GM23248 (cell line): Measurements from ENCODE around the gene SMARCC1. TPM values are rescaled to one million over a fixed set of nuclear protein-coding genes. Genes with fewer than 3 reads are reported as not detected.

Experiments
- DNase-seq: peaks from one replicate; pipeline ENCODE4 v3.0.0-alpha.2; 2015
- H2AFZ ChIP-seq: fragments of 200-600 bp; sonication (generic); 2 replicates; pipeline ENCODE4 v1.6.1; 2016; ENCODE audit warnings: antibody characterized with exemption
- H3F3A ChIP-seq: fragments of 200-600 bp; sonication (generic); 2 replicates; pipeline ENCODE4 v1.6.1; 2016; ENCODE audit warnings: mild to moderate bottlenecking, antibody characterized with exemption, mixed run types; ENCODE audit not compliant: insufficient read depth
- H3K27ac ChIP-seq: fragments of 200-600 bp; sonication (generic); 2 replicates; pipeline ENCODE4 v1.5.1; 2016; ENCODE audit warnings: mild to moderate bottlenecking
- H3K27me3 ChIP-seq: fragments of 200-600 bp; sonication (generic); replicated peaks from 2 replicates; pipeline ENCODE4 v1.6.1; 2016; ENCODE audit warnings: mild to moderate bottlenecking; ENCODE audit not compliant: insufficient read depth
- H3K36me3 ChIP-seq: fragments of 200-600 bp; sonication (generic); 2 replicates; pipeline ENCODE4 v1.6.1; 2016; ENCODE audit warnings: low read depth, mild to moderate bottlenecking
- H3K4me1 ChIP-seq: fragments of 200-600 bp; sonication (generic); 2 replicates; pipeline ENCODE4 v1.6.1; 2016; ENCODE audit warnings: mild to moderate bottlenecking; ENCODE audit not compliant: insufficient read depth
- H3K4me2 ChIP-seq: fragments of 200-600 bp; sonication (generic); one replicate; pipeline ENCODE4 v1.6.1; 2016; ENCODE audit warnings: mild to moderate bottlenecking; ENCODE audit not compliant: unreplicated experiment
- H3K4me3 ChIP-seq: fragments of 200-600 bp; sonication (generic); 2 replicates; pipeline ENCODE4 v1.5.1; 2016; ENCODE audit warnings: mild to moderate bottlenecking
- H3K79me2 ChIP-seq: fragments of 200-600 bp; sonication (generic); 2 replicates; pipeline ENCODE4 v1.6.1; 2016; ENCODE audit warnings: mild to moderate bottlenecking; ENCODE audit not compliant: insufficient read depth
- H3K9ac ChIP-seq: fragments of 200-600 bp; sonication (generic); 2 replicates; pipeline ENCODE4 v1.6.1; 2016; ENCODE audit warnings: mild to moderate bottlenecking
- H3K9me2 ChIP-seq: fragments of 200-600 bp; sonication (generic); 2 replicates; pipeline ENCODE4 v1.6.1; 2016; ENCODE audit warnings: mixed run types, mild to moderate bottlenecking, moderate library complexity; ENCODE audit not compliant: insufficient read depth
- H3K9me3 ChIP-seq: fragments of 200-600 bp; sonication (generic); one replicate; pipeline ENCODE4 v1.6.1; 2017; ENCODE audit warnings: low read depth
- H4K20me1 ChIP-seq: fragments of 200-600 bp; sonication (generic); 2 replicates; pipeline ENCODE4 v1.6.0; 2016; ENCODE audit not compliant: insufficient read depth
- EZH2 ChIP-seq: fragments of 200-600 bp; sonication (generic); IDR thresholded peaks from 2 replicates; pipeline ENCODE4 v1.6.1; 2018; ENCODE audit warnings: antibody characterized with exemption, mild to moderate bottlenecking; ENCODE audit not compliant: insufficient read depth, poor library complexity, severe bottlenecking
- EZH2phosphoT487 ChIP-seq: fragments of 200-600 bp; sonication (generic); IDR thresholded peaks from 2 replicates; pipeline ENCODE4 v1.6.1; 2018; ENCODE audit warnings: antibody characterized with exemption, moderate library complexity, mild to moderate bottlenecking, low read depth; ENCODE audit not compliant: insufficient read depth
- WGBS, 2 experiments: methylation state at CpG; one replicate each; pipeline ENCODE4 v1.1.6; 2015 to 2017; ENCODE audit warnings: low lambda C conversion rate in 2 of 2, low coverage in 1 of 2; ENCODE audit errors: missing lambda C conversion rate in 2 of 2; 5-methylcytosine and 5-hydroxymethylcytosine counted together
- in situ Hi-C: fragments of 300-500 bp; cut with MboI; formaldehyde crosslinking; loops from 2 replicates; pipeline ENCODE4 v1.15.0; 2020
- polyA plus RNA-seq: library from polyadenylated mRNA; unstranded; fragments of >200 nt; fragmentation: Nextera tagmentation; extraction: Ambion mirVana; gene quantifications from 2 replicates; pipeline ENCODE4 v1.2.1, GENCODE V29; 2016
- total RNA-seq: library from RNA; depleted of rRNA; stranded (reverse); fragments of >200 nt; shearing (Covaris generic); gene quantifications from 2 replicates; pipeline ENCODE4 v1.2.3, GENCODE V29; 2014

Gene SMARCC1
- total and polyA plus RNA-seq, 2 experiments from 2014 or later = 31.5 to 40.9 TPM

GRCh38 chr3:47791193-47791855 is 9.6 kb upstream of the SMARCC1 start:
- no peak overlapping the region for H3K4me2 ChIP-seq
- no peak overlapping the region for H2AFZ ChIP-seq
- H4K20me1 ChIP-seq = no peaks in the 10 kb centered on the region
- H3K36me3 ChIP-seq = no peaks in the 10 kb centered on the region
- no peak overlapping the region for H3K9ac ChIP-seq
- in situ Hi-C loops = loop anchor here (10.0 kb wide), 1 partner anchor 267 kb away; no protein-coding TSS in a partner anchor
- no peaks in the 10 kb centered on the region for H3K4me1 ChIP-seq
- H3F3A ChIP-seq = no peaks in the 10 kb centered on the region
- 89% methylated on average over 16 of the region's 16 CpGs for WGBS, 2 experiments
- DNase-seq = no peak
- H3K9me3 ChIP-seq = no peaks in the 10 kb centered on the region
- H3K4me3 ChIP-seq = no peak overlapping the region
- H3K9me2 ChIP-seq = no peaks in the 10 kb centered on the region
- no peaks in the 10 kb centered on the region for H3K27me3 ChIP-seq
- TF ChIP-seq EZH2phosphoT487 (no peak), EZH2 (no peak)
- H3K27ac ChIP-seq = no peak overlapping the region
- H3K79me2 ChIP-seq = no peaks in the 10 kb centered on the region

DNA sequence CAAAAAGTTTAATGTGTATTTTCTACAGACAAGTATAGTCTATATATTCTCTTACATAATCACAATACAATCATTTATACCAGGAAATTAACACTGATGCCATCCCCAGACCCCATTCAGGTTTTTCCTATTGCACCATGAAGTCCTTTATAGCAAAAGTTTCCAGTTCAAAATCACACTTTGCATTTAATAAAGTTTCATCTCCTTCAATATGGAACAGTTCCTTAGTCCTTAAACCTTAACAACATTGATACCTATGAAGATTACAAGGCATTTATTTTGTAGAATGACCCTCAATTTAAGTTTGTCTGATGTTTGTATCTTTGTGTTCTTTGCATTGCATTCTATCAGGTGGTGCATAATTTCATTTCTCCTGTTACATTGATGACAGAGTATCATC is 2.0 kb upstream of the SMARCC1 start:
- Histone ChIP-seq H3K9ac (no peak overlapping the region), H3K4me1 (peaks cover 19% of the 10 kb centered on the region), H2AFZ (no peak overlapping the region), H3K4me2 (no peak overlapping the region), H4K20me1 (no peaks in the 10 kb centered on the region), H3K4me3 (no peak overlapping the region), H3K27me3 (no peaks in the 10 kb centered on the region), H3F3A (peaks cover 37% of the 10 kb centered on the region), H3K9me2 (no peaks in the 10 kb centered on the region), H3K79me2 (peaks cover 32% of the 10 kb centered on the region), H3K36me3 (no peaks in the 10 kb centered on the region), H3K27ac (no peak overlapping the region), H3K9me3 (no peaks in the 10 kb centered on the region)
- TF ChIP-seq EZH2phosphoT487 (no peak), EZH2 (no peak)
- DNase-seq = no peak
- in situ Hi-C loops = no loop called here

GRCh38 chr3:47782446-47783308 is 984 bp upstream of the SMARCC1 start:
- peaks cover 37% of the 10 kb centered on the region for H3F3A ChIP-seq
- H3K9ac ChIP-seq = peak overlapping the region; percentile 97
- no peaks in the 10 kb centered on the region for H3K9me2 ChIP-seq
- peak overlapping the region; percentile 95 for H3K4me3 ChIP-seq
- H3K36me3 ChIP-seq = no peaks in the 10 kb centered on the region
- H3K4me1 ChIP-seq = peaks cover 19% of the 10 kb centered on the region
- H3K27me3 ChIP-seq = no peaks in the 10 kb centered on the region
- no peaks in the 10 kb centered on the region for H4K20me1 ChIP-seq
- peak overlapping the region; percentile 88 for H3K4me2 ChIP-seq
- H3K9me3 ChIP-seq = no peaks in the 10 kb centered on the region
- peak overlapping the region; percentile 94 for H3K27ac ChIP-seq
- peak overlapping the region; percentile 87 for H2AFZ ChIP-seq
- DNase-seq = no peak
- WGBS, 2 experiments = 63 to 66% methylated on average over 23 of the region's 23 CpGs
- in situ Hi-C loops = no loop called here
- no peak for TF ChIP-seq EZH2
- no peak for TF ChIP-seq EZH2phosphoT487
- H3K79me2 ChIP-seq = peaks cover 42% of the 10 kb centered on the region

DNA sequence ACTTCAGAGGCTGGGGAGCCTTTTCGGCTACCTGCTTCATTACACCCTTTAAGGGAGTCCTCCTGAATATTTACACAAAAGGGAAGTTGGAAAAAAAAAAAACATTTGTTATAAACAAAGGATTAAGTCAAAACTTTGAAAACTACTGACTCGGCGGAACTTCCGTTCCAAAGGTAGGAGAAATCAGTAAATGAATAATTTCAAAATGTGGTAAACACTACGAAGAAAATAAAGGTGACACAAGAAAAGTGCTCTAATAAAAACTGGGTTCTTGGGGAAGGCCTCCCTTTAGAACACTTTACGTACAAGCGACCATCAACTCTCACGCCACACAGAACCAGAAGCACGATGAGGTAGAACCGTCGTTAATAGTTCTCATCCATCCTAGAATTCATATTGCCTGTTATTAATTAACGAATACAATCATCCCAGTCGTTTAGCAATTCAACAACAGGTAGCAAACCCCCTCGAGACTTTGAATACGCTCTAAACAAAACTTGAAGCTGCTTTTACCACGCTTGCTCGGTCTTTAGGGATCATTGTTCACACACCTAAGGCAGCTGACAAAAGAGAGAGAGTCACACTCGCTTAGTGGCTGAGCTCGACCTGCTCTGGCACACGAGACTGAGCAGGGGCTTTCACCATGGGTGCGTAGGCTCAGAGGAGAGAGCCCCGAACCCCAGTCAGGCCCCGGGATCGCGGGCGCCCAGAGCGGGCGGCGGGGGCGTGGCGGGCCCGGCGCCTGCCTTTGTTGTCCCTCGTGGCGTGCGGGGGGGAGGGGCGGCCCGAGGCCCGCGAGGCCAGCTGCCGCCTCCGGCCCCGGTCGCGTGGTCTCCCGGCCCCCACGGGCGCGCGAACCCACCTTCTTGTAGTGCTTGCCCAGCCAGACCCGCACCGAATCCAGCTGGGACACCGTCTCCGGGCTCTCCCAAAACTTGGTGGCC is 680 bp downstream of the SMARCC1 start:
- Histone ChIP-seq H3K27me3 (no peaks in the 10 kb centered on the region), H3K9me2 (no peaks in the 10 kb centered on the region), H2AFZ (peak overlapping the region; percentile 65), H3F3A (peaks cover 37% of the 10 kb centered on the region), H3K79me2 (peaks cover 59% of the 10 kb centered on the region), H3K9ac (peak overlapping the region; percentile 97), H3K4me1 (peaks cover 19% of the 10 kb centered on the region), H3K4me2 (peak overlapping the region; percentile 94), H3K27ac (peak overlapping the region; percentile 94), H3K4me3 (peak overlapping the region; percentile 95), H3K36me3 (no peaks in the 10 kb centered on the region), H4K20me1 (peaks cover 4% of the 10 kb centered on the region; the same call in 1 of the 2 replicates), H3K9me3 (no peaks in the 10 kb centered on the region)
- in situ Hi-C loops = no loop called here
- TF ChIP-seq EZH2 (no peak), EZH2phosphoT487 (no peak)
- WGBS, 2 experiments = 3% methylated on average over 22 to 37 of the region's 54 CpGs
- peak; percentile 70 for DNase-seq
